GDM1 (cell line): ENCODE data around the gene AIFM3.
A peak's percentile ranks its signal among the peaks of the same experiment; 100 is the strongest.

Source experiments
- DNase-seq: peaks from one replicate; lab custom pipeline; 2025; lab: John Stamatoyannopoulos, UW

Gene AIFM3

GRCh38 chr22:20991252-20992055 is 24.4 kb downstream of the AIFM3 start:
- no peak for DNase-seq

DNA sequence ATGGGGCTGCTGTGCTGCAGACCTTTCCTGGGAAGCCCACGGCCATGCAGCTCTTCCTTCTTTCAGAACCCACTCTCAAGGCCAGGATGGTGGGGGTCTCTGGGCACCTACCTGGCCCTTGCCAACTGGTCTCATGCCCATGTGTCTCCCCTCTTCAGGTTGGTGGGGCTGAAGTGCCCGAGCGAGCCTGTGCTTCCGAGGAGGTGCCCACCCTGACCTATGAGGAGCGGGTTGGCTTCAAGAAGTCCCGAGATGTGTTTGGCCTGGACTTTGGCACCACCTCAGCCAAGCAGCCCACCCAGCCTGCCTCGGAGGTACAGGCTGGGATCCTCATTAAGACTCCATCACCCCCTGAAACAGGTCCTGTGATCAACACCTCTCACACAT is 25.0 kb downstream of the AIFM3 start:
- DNase-seq = no peak

DNA sequence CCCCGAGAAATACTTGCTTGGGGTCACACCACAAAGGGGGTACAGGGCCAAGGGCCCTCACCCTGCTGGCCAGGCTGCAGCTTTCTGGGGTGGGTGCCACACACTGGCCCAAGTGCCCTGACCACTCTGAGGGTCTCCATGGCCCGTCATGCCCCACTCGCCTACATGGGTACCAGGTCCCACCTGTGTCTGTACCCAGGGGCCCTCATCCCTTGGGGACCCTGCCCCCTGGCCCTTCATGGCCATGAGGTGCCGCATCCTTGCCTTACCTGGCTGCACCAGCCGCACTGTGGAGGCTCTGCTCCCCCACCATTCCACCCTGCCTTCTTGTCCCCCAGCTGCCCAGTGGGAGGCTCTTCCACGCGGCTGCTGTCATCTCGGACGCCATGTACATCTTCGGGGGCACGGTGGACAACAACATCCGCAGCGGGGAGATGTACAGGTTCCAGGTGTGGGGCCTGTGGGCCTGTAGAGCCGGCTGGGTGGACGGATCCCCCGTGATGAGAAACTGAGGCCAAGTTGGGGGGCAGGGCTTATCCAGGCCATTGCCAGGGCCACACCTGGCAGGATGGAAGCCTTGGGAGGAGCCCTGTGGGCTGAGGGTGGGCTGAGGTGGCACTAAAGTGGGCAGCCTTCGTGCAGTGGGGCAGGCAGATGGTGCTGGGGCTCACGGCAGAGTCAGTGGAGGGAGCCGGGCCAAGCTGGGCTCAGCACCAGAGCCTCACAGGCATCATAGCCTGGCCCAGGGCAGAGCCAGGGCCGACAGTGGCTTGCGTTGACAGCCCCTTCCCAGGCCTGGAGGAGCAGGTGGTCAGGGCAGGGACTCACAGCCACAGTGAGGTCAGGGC is 25.6 kb downstream of the AIFM3 start:
- DNase-seq = no peak

DNA sequence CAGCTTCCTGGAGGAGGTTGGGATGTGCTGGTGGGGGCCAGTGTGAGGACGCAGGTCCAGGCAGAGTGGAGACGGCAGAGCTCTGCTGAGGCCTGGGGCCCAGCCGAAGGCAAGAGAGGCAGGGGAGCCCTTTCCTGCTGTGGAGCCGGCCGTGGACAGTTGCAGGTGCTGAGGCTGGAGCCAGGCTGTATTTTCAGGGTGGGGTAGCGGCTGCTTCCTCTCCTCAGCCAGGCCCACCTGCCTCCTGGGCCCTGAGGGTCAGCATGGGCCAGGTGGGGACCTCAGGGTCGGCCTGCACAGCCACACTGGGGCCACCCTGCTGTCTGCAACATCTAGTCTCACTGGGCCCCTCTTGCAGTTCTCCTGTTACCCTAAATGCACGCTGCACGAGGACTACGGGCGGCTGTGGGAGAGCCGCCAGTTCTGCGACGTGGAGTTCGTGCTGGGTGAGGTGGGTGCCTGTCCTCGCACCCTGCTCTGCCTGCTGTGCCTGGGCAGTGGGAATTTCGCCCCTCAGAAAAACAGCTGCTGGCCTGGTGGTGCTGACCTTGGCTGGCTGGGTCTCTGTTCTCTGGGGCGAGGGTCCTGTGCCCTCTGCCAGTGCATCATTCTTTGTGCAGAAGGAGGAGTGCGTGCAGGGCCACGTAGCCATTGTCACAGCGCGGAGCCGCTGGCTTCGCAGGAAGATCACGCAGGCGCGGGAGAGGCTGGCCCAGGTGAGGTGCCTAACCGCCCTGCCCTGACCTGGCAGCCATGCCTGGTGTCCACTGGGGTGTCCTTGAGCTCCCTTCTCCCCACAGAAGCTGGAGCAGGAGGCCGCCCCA is 26.5 kb downstream of the AIFM3 start:
- no peak for DNase-seq

- no peak for DNase-seq
Observed at GRCh38 chr22:20994128-20994901, 27.3 kb downstream of the AIFM3 start.

DNA sequence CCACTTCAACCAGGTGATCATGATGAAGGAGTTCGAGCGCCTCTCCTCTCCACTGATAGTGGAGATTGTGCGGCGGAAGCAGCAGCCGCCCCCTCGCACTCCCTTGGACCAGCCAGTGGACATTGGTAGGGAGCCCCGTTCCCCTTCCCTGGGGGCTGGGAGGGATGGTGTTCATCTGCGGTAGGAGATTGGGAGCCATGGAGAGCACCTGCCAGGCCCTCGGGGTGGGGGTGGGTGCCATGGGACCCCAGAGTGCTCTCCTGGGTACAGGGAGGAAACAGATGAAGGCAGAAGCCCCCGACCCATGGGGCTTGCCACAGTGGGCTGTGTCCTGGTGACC is 27.8 kb downstream of the AIFM3 start:
- no peak for DNase-seq

GRCh38 chr22:20995329-20996030 is 28.4 kb downstream of the AIFM3 start:
- DNase-seq = no peak

DNA sequence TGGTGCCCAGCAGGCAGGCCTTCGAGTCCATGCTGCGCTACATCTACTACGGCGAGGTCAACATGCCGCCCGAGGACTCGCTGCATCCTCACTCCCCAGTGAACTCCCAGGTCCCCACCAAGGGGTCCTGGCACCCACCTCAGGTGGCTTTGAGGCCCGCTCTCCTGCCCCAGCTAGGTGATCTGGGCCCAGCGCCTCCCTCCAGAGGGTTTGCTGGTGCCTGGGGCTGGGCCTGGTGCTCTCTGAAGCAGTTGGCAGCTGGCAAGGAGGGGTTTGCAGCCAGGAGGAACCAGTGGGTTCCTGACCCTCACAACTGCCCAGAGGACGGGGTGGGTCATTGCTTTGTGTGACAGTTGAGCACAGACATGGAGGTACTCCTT is 29.0 kb downstream of the AIFM3 start:
- no peak for DNase-seq

DNA sequence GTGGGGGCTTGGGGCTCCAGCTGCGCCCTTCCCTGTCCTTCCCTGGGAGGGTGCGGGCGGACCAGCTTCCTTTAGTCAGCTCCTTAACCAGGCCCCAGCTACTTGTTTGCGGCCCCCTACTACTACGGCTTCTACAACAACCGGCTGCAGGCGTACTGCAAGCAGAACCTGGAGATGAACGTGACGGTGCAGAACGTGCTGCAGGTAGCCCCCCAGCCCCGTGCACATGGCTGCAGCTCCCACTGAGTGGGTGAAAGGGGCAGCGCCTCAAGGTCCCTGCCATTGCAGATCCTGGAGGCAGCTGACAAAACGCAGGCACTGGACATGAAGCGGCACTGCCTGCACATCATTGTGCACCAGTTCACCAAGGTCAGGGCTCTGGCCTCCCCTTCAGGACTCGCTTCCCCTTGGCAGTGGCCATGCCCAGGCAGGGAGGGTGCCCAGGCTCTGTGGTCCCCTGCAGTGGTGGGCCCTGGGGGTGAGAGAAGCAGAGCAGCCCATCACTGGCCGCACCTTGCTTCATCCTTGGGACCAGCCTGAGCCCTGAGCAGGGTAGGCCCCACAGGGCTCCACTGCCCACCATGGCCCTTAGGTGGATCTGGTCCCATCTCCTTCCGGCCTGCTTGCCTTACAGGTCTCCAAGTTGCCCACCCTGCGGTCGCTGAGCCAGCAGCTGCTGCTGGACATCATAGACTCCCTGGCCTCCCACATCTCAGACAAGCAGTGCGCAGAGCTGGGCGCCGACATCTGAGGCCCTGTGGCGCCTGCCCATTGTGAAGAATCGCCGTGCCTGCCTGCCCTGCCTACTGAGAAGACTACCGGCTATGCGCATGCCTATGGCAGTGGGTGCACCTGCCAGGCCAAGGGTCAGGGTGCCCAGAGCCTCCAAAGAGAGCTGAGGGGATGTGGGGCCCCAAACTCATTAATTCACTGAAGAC is 29.8 kb downstream of the AIFM3 start:
- DNase-seq = no peak

- DNase-seq = no peak
Observed at GRCh38 chr22:20997536-20998257, 30.6 kb downstream of the AIFM3 start.

DNA sequence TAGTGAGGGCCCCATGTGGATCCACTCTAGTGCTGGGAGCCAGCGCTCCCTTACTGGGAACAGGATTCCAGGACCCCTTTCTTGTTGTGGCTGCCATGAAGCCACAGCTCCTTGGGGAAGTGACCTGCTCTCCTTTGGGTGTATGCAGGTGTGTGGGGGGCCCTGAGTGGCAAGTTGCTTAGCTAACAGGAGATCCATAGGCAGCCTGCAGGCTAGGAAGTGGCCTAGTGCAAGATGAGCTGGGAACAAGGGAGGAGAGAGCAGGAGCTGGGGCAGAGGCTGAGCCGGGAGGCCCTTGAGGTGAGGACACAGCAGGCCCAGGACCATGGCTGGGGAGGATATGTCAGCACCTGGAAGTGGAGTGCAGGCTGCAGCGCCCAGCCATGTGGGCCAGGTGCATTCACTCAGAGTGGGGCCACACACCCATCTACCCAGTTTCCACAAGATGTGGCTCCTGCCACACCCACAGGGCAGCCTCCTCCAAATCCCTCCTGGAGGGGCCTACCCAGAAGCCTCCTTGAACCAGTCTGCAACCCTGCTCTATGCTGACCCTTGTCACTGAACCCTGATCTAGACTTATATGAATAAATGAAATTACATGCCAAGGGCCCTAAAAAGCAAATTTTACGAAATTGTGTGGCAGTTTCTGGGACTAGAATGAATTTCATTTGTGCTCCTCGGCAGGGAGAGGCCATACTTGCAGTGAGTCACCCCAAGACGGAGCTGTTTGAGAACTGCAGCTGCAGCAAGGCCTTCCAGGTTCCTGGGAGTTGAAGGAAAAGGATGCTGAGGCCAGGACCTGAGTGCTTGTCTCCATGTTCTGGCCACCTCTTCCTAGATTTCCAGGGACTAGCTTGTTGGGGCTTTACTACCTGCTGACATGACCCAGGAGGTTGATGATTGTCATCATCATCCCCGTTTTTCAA is 31.6 kb downstream of the AIFM3 start:
- DNase-seq = no peak

- no peak for DNase-seq
Observed at GRCh38 chr22:20999350-21000206, 32.5 kb downstream of the AIFM3 start.

DNA sequence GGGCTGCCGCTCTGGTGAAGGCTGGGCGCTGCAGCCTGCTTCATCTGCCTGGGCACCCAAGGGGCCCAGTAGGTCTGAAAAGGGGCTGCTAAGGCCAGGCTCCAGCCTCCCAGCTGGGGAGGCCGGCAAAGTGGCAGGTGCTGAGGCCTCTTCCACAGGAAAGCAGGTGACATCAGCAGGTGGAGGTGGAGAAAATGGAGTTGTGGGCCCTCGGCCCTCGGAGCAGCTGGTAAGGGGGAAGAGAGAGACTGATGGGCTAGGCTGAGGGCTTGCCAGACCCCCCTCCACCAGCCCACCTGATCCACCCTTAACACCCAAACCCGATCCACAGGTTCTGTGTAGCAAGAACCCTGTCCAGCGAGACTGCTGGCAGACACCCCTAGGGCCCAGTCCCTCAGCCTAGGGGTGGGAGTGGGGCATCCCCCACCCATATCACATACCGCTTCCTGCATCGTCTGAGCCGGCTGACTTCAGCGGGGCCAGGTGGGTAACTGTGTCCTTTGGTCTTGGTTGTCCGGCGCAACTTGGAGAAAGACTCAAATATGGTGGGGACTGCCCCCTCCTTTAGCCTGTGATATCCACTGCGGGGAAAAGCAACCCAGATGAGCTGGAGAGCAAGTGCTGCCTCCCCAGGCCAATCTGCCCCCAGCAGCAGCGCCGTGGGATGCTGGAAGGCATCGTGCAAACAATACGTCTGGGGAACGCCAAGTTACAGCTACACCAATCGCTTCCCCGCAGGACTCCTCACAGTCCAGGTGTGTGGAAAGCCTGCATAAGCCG is 33.3 kb downstream of the AIFM3 start:
- no peak for DNase-seq

DNA sequence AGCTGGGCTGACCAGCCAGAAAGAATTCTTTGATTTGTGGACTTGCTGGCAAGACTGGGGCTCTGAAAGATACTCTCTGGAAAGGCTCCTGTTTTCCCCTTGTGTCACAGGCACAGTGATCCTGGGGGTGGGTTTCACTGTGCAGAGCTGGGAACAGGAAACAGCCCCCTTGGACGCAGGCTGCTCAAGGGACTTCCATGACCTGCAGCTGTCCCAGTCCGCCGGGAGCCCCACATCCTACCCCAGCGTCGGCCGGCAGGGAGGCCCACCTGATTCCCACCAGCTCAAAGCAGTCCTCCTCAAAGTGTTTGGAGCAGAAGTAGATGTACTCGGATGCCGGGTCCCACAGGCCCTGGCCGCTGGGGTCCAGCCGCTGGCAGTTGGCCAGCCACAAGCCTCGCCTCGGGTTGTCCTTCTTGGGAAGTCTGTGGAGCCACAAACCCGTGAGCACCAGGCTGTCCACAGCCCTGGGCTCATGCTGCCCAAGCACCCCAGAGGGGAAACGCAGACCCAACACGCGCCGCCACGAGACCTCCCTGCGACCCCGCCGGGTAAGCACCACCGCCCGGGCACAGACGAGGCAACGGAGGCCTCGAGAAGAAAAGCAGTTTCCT is 34.0 kb downstream of the AIFM3 start:
- no peak for DNase-seq

GRCh38 chr22:21001601-21002325 is 34.7 kb downstream of the AIFM3 start, which contains the start of gene THAP7:
THAP7 (minus strand) TSS chr22:21002118; CDS start chr22:21001911, 207 bp downstream.
- DNase-seq = peak; percentile 95
